ENCODE results near the gene ARIH2.

Gene ARIH2

GRCh38 chr3:48974076-48974864 is 55.6 kb downstream of the ARIH2 start:
- no peak for DNase-seq (ENCODE audit: low read depth)

DNA sequence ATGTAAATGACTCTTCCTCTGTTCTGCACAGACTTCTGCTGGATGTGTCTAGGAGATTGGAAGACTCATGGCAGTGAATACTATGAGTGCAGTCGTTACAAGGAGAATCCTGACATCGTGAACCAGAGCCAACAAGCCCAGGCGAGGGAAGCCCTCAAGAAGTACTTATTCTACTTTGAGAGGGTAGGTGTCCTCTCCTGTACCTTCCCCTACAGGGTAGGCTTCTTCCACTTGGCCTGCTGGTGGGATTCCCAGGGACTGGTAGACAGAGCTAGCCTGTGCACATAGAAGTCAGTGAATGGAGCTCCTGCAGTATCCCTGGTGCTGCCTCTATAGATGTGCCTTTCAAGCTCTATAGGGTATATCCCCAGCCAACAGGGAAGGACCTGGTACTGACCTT is 60.8 kb downstream of the ARIH2 start:
- DNase-seq (ENCODE audit: low read depth), result no peak

DNA sequence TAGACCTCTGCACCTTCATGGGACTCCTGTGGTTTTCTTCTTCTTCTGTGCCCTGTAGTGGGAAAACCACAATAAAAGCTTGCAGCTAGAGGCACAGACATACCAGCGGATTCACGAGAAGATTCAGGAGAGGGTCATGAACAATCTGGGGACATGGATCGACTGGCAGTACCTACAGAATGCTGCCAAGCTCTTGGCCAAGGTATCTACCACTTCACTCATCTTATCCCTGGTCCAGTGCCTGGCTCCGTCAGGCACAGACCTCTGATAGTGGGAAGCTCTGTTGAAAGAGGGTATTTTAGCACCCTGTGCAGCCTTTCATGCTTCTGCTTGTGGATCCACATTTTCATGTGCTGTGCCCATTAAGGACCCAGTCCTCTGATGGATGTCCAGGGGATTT is 61.7 kb downstream of the ARIH2 start:
- DNase-seq (ENCODE audit: low read depth), result no peak

GRCh38 chr3:48982016-48982415 is 63.4 kb downstream of the ARIH2 start:
- DNase-seq (ENCODE audit: low read depth), result no peak

DNA sequence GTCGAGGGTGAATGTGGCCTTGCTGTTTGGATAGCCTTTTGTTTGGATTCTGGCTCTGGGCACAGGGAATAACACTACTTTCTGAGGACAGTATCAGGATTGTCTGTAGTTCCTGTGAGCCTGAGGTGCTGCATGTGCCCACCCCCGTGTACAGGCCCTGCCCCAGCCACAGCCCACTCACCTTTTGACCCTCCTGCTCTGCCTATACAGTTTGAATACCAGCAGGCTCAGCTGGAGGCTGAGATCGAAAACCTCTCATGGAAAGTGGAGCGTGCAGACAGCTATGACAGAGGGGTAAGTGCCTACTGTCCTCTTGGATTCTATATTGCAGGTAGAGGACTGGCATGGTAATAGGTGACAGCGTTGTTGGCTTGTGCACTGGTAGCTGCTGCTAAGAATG is 64.0 kb downstream of the ARIH2 start:
- no peak for DNase-seq (ENCODE audit: low read depth)

GRCh38 chr3:48983096-48983495 is 64.5 kb downstream of the ARIH2 start:
- no peak for DNase-seq (ENCODE audit: low read depth)

GRCh38 chr3:48984663-48985062 is 66.0 kb downstream of the ARIH2 start:
- DNase-seq (ENCODE audit: low read depth), result no peak

GRCh38 chr3:48985831-48986376 is 67.3 kb downstream of the ARIH2 start:
- DNase-seq (ENCODE audit: low read depth), result no peak

GRCh38 chr3:48989126-48989795 is 70.6 kb downstream of the ARIH2 start:
- no peak for DNase-seq (ENCODE audit: low read depth)

DNA sequence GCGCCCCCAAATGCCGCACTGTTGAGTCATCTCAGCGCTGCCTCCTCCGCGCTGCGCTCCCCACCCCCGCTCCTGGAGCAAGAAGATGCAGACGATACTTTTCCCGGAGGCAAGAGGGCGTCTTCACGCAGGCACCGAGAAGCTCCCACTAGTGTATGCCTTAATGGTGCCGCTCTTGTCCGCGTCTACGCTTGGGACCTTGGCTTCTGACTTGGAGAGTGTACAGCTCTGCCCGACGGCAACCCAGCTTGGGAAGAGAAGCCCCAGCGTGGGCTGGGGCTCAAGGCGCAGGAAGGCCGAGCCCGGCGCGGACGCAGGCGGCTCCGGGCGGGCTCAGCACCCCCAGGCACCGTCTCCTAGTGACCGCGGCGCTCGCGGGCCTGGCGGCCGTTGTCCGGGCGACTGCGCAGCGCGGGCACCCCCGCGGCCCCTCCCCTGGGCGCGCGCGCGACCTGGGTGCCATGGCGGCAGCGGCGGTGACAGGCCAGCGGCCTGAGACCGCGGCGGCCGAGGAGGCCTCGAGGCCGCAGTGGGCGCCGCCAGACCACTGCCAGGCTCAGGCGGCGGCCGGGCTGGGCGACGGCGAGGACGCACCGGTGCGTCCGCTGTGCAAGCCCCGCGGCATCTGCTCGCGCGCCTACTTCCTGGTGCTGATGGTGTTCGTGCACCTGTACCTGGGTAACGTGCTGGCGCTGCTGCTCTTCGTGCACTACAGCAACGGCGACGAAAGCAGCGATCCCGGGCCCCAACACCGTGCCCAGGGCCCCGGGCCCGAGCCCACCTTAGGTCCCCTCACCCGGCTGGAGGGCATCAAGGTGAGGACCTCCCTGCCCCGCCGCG is 71.4 kb downstream of the ARIH2 start, which contains the start of gene P4HTM:
TSS of gene P4HTM (plus strand) at position 446 of the 840 bp plus-strand sequence. CDS start at position 462, 16 bp downstream.
- peak; percentile 58 for DNase-seq (ENCODE audit: low read depth)

GRCh38 chr3:48990636-48991469 is 72.2 kb downstream of the ARIH2 start:
- DNase-seq (ENCODE audit: low read depth), result no peak

GRCh38 chr3:48991851-48992545 is 73.4 kb downstream of the ARIH2 start:
- DNase-seq (ENCODE audit: low read depth), result no peak

- no peak for DNase-seq (ENCODE audit: low read depth)
Measured at GRCh38 chr3:48993834-48994233, 75.2 kb downstream of the ARIH2 start.

GRCh38 chr3:48996640-48997039 is 78.0 kb downstream of the ARIH2 start:
- no peak for DNase-seq (ENCODE audit: low read depth)

DNA sequence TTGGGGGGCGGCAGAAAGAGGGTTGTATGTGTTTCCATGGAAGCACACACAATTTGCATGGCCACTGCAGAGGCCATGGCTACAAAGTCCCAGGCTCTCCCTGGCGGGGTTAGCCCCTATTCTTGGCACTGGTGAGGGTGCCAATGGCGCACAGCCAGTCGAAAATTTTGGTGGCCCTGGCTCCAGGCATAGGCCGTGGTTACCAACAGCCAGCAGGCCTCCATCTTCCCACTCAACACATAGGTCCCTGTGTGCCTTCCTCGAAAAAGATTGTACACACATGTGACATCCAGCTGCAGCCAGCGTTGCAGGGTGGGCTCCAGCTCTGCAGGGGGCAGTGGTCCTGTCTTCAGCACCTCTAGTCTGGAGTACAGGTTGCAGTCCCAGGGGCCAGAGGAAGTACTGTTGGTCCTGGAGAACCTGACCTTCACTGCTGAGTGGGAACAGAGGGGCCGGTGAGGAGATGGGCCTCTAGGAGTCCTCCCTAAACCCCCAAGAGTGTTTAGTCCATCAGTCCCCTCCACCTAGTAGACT is 78.5 kb downstream of the ARIH2 start:
- DNase-seq (ENCODE audit: low read depth), result no peak

DNA sequence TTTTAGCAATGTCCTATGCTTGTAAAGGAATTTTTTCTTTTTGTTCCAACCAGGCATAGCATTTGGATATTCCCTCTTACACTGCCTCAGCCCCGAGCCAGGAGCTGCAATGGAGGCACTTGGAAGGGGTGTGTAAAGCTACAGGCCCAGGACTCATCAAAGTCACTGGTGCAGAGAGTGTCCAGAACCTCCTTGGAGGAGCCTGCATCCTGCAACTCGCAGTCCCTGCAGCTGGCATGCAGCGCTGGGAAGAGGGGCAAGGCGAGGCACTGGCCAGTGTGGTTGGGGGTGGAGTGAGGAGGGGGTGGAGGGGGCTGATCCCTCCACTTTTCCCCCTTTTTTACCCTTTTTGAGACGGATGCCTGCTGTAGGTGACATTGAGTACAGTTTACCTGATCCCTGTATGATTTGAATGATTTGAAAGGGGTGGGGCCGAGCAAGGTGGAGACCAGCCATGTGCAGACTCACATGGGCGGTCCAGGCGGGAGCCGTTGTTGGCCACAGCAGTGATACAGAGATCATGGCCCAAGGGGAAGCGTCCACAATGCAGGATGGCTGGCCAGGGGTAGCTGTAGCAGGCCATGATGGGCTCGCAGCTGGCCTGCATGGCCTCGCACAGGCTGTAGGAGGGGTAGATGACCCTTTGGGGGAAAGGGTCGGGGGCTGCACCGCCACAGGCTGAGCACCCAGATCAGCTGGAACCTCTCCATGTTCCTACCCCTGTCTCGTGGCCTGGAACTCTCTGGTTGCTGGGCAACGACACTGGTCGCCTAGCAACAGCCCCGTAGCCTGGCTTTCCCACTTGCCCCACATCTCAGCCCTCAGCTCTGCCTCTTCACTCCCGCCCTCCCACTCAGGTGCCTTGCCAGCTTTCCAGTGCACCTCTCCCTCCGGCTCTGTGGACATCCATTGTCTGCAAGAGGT is 79.3 kb downstream of the ARIH2 start:
- DNase-seq (ENCODE audit: low read depth), result no peak

DNA sequence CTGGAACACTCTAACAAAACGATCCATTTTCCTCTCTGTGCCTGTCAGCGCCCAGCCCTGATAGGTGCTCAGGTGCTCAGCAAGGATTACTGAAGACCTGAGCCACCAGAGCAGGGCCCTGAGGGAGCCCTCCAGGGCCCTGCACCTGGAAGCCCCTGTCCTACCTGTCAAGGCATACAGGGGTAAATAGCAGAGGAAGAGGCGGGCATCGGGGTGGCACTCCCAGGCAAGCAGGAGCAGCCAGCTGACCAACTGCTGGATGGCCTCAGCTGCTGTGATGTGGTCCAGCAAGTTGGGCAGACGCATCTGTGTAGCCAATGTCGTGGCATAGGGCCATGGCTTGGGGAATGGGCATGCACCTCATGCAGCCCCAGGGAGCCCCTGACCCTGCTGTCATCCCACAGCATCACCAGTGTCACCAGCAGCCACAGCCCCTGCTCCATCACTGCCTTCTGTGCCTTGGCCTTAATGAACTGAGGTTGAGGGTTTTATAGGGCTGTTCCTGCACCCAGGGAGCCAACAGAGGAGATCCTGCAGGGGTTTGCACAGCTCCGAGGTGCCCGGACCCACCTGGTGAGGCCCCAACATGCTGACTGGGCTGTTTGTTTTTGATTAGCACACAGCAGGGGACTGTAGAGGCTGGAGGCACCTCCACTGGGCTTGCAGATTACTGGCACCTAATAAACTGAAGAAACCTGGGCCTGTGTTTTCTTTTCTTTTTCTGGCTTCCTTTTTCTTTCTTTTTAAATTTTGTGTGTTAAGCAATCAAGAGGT is 80.6 kb downstream of the ARIH2 start:
- DNase-seq (ENCODE audit: low read depth), result no peak

DNA sequence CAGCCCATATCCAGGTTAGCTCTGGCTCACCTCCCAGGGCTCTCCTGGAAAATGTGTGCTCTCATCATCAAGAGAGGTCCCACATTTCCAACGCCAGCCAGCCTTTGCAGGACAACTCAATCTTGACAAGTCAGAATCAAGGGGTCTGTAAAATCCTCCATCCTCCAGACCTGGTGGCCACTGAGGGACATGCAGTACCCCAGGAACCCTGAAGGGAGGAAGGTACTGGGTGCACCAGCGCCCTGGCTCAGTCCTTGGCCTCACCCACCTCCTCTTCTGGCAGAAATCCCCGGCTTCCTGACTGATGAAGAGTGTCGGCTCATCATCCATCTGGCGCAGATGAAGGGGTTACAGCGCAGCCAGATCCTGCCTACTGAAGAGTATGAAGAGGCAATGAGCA is 82.5 kb downstream of the ARIH2 start:
- no peak for DNase-seq (ENCODE audit: low read depth)

Data from stimulated activated CD8-positive, alpha-beta memory T cell treated with anti-CD3 and anti-CD28 coated beads, Interleukin-15, amount 100 ng/mL, for 1 hour (primary cell).